Prostate gland (tissue), 2 donors: ENCODE data around the gene HOXD13. TPM values are rescaled to one million over a fixed set of nuclear protein-coding genes. Genes with fewer than 3 reads are reported as not detected.
A peak's percentile ranks its signal among the peaks of the same experiment; 100 is the strongest.

ENCODE experiments used
- DNase-seq: peaks from one replicate; pipeline ENCODE4 v3.0.0-alpha.2; 2019; ENCODE audit warnings: low spot score
- H3K27ac ChIP-seq, 2 donors: fragments of 200-600 bp; sonication (generic); 2 replicates each; pipeline ENCODE4 v1.5.1; 2017 to 2019
- H3K27me3 ChIP-seq: fragments of 200-600 bp; sonication (generic); replicated peaks from 2 replicates; pipeline ENCODE4 v1.5.1; 2019; ENCODE audit not compliant: insufficient read depth
- H3K36me3 ChIP-seq, 2 donors: fragments of 200-600 bp; sonication (generic); 1 replicate in 1 of 2; 2 replicates in 1 of 2; pipeline versions ENCODE4 v1.5.1 to v1.8.1; 2017 to 2019
- H3K4me1 ChIP-seq: fragments of 200-600 bp; sonication (generic); replicated peaks from 2 replicates; pipeline ENCODE4 v1.5.1; 2019
- H3K4me3 ChIP-seq, 2 donors: fragments of 200-600 bp; sonication (generic); 2 replicates each; pipeline ENCODE4 v1.5.1; 2017 to 2019
- H3K9me3 ChIP-seq: fragments of 200-600 bp; sonication (generic); 2 replicates; pipeline ENCODE4 v1.5.1; 2017
- CTCF ChIP-seq, 4 experiments: fragments of 200-600 bp in 2 of 4; fragments of 450-650 bp in 2 of 4; sonication (generic) in 2 of 4; IDR thresholded peaks; 1 replicate in 3 of 4; 2 replicates in 1 of 4; pipeline ENCODE4 v1.5.1; 2016 to 2019; ENCODE audit warnings: antibody characterized with exemption in 4 of 4, mild to moderate bottlenecking in 2 of 4, moderate library complexity in 2 of 4
- POLR2A ChIP-seq: fragments of 450-650 bp; IDR thresholded peaks from one replicate; pipeline ENCODE4 v1.6.1; 2016; ENCODE audit warnings: antibody characterized with exemption, mild to moderate bottlenecking
- POLR2AphosphoS5 ChIP-seq: sonication (generic); formaldehyde crosslinking; IDR thresholded peaks from one replicate; pipeline ENCODE4 v1.6.1; 2017; ENCODE audit warnings: antibody characterized with exemption
- WGBS: methylation state at CpG from one replicate; pipeline ENCODE4 v1.1.5; 2018; 5-methylcytosine and 5-hydroxymethylcytosine counted together
- intact Hi-C: fragments of 100-400 bp; cut with DNase I; formaldehyde crosslinking; loops from one replicate; pipeline ENCODE4 v1.14.2; 2022
- total RNA-seq, 2 donors: library from RNA; depleted of rRNA; stranded (reverse); fragments of >200 nt; gene quantifications; one replicate each; pipeline ENCODE4 v1.1.0, GENCODE V29; 2016

Gene HOXD13
- total RNA-seq, 2 donors from 2014 or later, result 10.6 to 11.8 TPM

GRCh38 chr2:176127774-176128072 lies 35.2 kb downstream of the HOXD13 start:
- no peak overlapping the region for H3K4me3 ChIP-seq
- WGBS, result 52% methylated on average over 4 of the region's 4 CpGs
- H3K36me3 ChIP-seq, result no peaks in the 10 kb centered on the region
- no peaks in the 10 kb centered on the region for H3K27me3 ChIP-seq
- H3K4me1 ChIP-seq, result no peaks in the 10 kb centered on the region
- TF ChIP-seq POLR2A (no peak), POLR2AphosphoS5 (no peak), CTCF (IDR thresholded peaks at IDR 0.05) (no peak)
- H3K9me3 ChIP-seq, result no peaks in the 10 kb centered on the region
- DNase-seq, result no peak
- H3K27ac ChIP-seq, result peak overlapping the region in 1 of 2 donors; percentile 81
- intact Hi-C loops, result loop anchor here (5.0 to 10.0 kb wide), 2 partner anchors 687 to 1020 kb away; no protein-coding TSS in a partner anchor

GRCh38 chr2:176128172-176128981 lies 35.9 kb downstream of the HOXD13 start:
- TF ChIP-seq POLR2AphosphoS5 (no peak), POLR2A (no peak)
- no peaks in the 10 kb centered on the region for H3K36me3 ChIP-seq
- no peak for DNase-seq
- no peak overlapping the region for H3K4me3 ChIP-seq
- H3K27ac ChIP-seq, result peak overlapping the region in 1 of 2 donors; percentile 81
- no peaks in the 10 kb centered on the region for H3K4me1 ChIP-seq
- H3K9me3 ChIP-seq, result no peaks in the 10 kb centered on the region
- 38% methylated on average over 49 of the region's 49 CpGs for WGBS
- intact Hi-C loops, result loop anchor here (5.0 to 10.0 kb wide), 2 partner anchors 686 to 1019 kb away; no protein-coding TSS in a partner anchor
- H3K27me3 ChIP-seq, result no peaks in the 10 kb centered on the region

GRCh38 chr2:176128982-176129796 lies 36.7 kb downstream of the HOXD13 start, which contains the start of gene HOXD8:
TSS of gene HOXD8 (plus strand) at chr2:176129705. CDS start at chr2:176130367, 662 bp downstream.
- H3K9me3 ChIP-seq, result no peaks in the 10 kb centered on the region
- no peaks in the 10 kb centered on the region for H3K36me3 ChIP-seq
- TF ChIP-seq POLR2A (no peak), POLR2AphosphoS5 (peak; percentile 48), CTCF (IDR thresholded peaks at IDR 0.05) (peak in 1 of 4 experiments; percentile 20)
- H3K4me3 ChIP-seq, result peak within 1 kb of the TSS; percentile 39 to 52
- no peak for DNase-seq
- H3K27ac ChIP-seq, result peak within 1 kb of the TSS; percentile 72 to 81
- intact Hi-C loops, result loop anchor here (5.0 to 10.0 kb wide), 2 partner anchors 686 to 1018 kb away; no protein-coding TSS in a partner anchor
- H3K27me3 ChIP-seq, result no peaks in the 10 kb centered on the region
- 4% methylated on average over 64 of the region's 64 CpGs for WGBS
- H3K4me1 ChIP-seq, result no peaks in the 10 kb centered on the region

- Histone ChIP-seq H3K36me3 (no peaks in the 10 kb centered on the region), H3K4me3 (peak overlapping the region; percentile 39 to 52), H3K27me3 (no peaks in the 10 kb centered on the region), H3K27ac (peak overlapping the region; percentile 72 to 81), H3K9me3 (no peaks in the 10 kb centered on the region), H3K4me1 (no peaks in the 10 kb centered on the region)
- DNase-seq, result no peak
- TF ChIP-seq CTCF (IDR thresholded peaks at IDR 0.05), result no peak
- TF ChIP-seq POLR2AphosphoS5, result no peak
- no peak for TF ChIP-seq POLR2A
- intact Hi-C loops, result loop anchor here (5.0 to 10.0 kb wide), 2 partner anchors 685 to 1018 kb away; no protein-coding TSS in a partner anchor
- WGBS, result 2% methylated on average over 43 of the region's 43 CpGs
Observed at GRCh38 chr2:176129813-176130146, 37.3 kb downstream of the HOXD13 start.
